PC-9 (cell line): Measurements from ENCODE around the gene NLGN1. TPM values are rescaled to one million over a fixed set of nuclear protein-coding genes. Genes with fewer than 3 reads are reported as not detected.

Experiments used
- BruUV-seq: library from RNA; stranded (reverse); fragments of 400-500 nt; replicated peaks from 2 replicates; lab custom pipeline; 2021; lab: Mats Ljungman, UMichigan
- CTCF ChIA-PET: fragments of 300-600 bp; sonication (Branson Sonifier 250); formaldehyde crosslinking; loops from one replicate; lab custom pipeline; 2022; ENCODE audit warnings: antibody characterized with exemption; lab: Charles Lee
- POLR2A ChIA-PET: fragments of 300-600 bp; sonication (Branson Sonifier 250); formaldehyde crosslinking; loops from one replicate; lab custom pipeline; 2022; ENCODE audit warnings: antibody characterized with exemption; ENCODE audit not compliant: unreplicated experiment; lab: Charles Lee
- DNase-seq, 2 experiments: peaks; one replicate each; pipeline versions ENCODE4 v3.0.0 to v3.0.0-alpha.2; 2015 to 2022; ENCODE audit warnings: mixed read lengths in 1 of 2
- H2AFZ ChIP-seq: fragments of 200-600 bp; sonication (generic); 2 replicates; pipeline ENCODE4 v1.8.1; 2017; ENCODE audit warnings: antibody characterized with exemption
- H3F3A ChIP-seq: fragments of 200-600 bp; sonication (generic); 2 replicates; pipeline ENCODE4 v1.8.1; 2017; ENCODE audit warnings: antibody characterized with exemption, mild to moderate bottlenecking, low read depth; ENCODE audit not compliant: insufficient read depth
- H3K27ac ChIP-seq: fragments of 200-600 bp; sonication (generic); 2 replicates; pipeline ENCODE4 v1.6.1; 2016; ENCODE audit warnings: mixed run types
- H3K27me3 ChIP-seq: fragments of 200-600 bp; sonication (generic); 2 replicates; pipeline ENCODE4 v1.6.1; 2016; ENCODE audit warnings: low read depth, mixed run types; ENCODE audit not compliant: insufficient read depth
- H3K36me3 ChIP-seq: fragments of 200-600 bp; sonication (generic); 2 replicates; pipeline ENCODE4 v1.6.1; 2016; ENCODE audit warnings: low read depth, mixed run types
- H3K4me1 ChIP-seq: fragments of 200-600 bp; sonication (generic); replicated peaks from 2 replicates; pipeline ENCODE4 v1.6.1; 2016; ENCODE audit warnings: mixed run types; ENCODE audit not compliant: insufficient read depth
- H3K4me2 ChIP-seq: fragments of 200-600 bp; sonication (generic); 2 replicates; pipeline ENCODE4 v1.6.1; 2017; ENCODE audit warnings: mixed run types
- H3K4me3 ChIP-seq: fragments of 200-600 bp; sonication (generic); 2 replicates; pipeline ENCODE4 v1.6.1; 2016; ENCODE audit warnings: mixed run types
- H3K79me2 ChIP-seq: fragments of 200-600 bp; sonication (generic); 2 replicates; pipeline ENCODE4 v1.6.1; 2017; ENCODE audit warnings: low read depth, mixed run types
- H3K9me2 ChIP-seq: fragments of 200-600 bp; sonication (generic); 2 replicates; pipeline ENCODE4 v1.8.1; 2017; ENCODE audit warnings: mild to moderate bottlenecking; ENCODE audit not compliant: insufficient read depth
- H3K9me3 ChIP-seq: fragments of 200-600 bp; sonication (generic); 2 replicates; pipeline ENCODE4 v1.8.1; 2016; ENCODE audit warnings: low read depth; ENCODE audit not compliant: insufficient read depth
- H4K20me1 ChIP-seq: fragments of 200-600 bp; sonication (generic); 2 replicates; pipeline ENCODE4 v1.8.1; 2017; ENCODE audit not compliant: insufficient read depth
- EZH2 ChIP-seq: fragments of 200-600 bp; sonication (generic); IDR thresholded peaks from 2 replicates; pipeline ENCODE4 v1.8.0; 2017; ENCODE audit warnings: antibody characterized with exemption, low read depth
- intact Hi-C: fragments of 100-400 bp; cut with micrococcal nuclease; formaldehyde crosslinking; loops from one replicate; pipeline ENCODE4 v1.10.0; 2022; ENCODE audit not compliant: unreplicated experiment
- total RNA-seq: library from RNA; stranded (reverse); gene quantifications from 2 replicates; pipeline ENCODE4 v1.2.3, GENCODE V29; 2021
- TF ChIP-seq, protein P1 (sequence below): fragments of 200-600 bp; sonication (generic); conservative IDR thresholded peaks from 2 replicates; pipeline ENCODE4 v1.6.1; 2017; ENCODE audit warnings: mixed run types, antibody characterized with exemption, mild to moderate bottlenecking, moderate library complexity

NLGN1 gene
- total RNA-seq, 1 experiment from 2014 or later, result 1.4 TPM

DNA sequence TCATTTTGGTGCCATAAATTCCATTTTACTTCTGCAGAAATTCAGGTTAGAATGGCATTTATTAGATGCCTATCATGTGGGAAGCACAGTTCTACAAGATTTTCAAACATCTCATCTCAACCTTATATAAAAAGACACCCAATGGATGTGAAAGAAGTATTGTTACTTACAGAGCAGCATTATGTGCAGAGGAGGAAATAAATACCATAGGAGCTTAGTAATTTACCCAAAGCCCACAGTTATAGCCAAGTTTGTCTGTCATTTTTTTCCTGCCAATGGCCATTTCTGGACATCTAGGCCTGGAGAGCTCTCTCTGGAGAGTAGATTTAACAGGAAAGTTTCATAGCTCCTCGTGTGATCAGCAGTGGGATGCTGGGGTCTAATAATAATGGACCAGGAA is 802.2 kb downstream of the NLGN1 start:
- H4K20me1 ChIP-seq, result no peaks in the 10 kb centered on the region
- H3K27me3 ChIP-seq, result no peaks in the 10 kb centered on the region
- H3K27ac ChIP-seq, result no peak overlapping the region
- H3K4me2 ChIP-seq, result no peak overlapping the region
- TF ChIP-seq EZH2, result no peak
- TF ChIP-seq, protein P1, sequence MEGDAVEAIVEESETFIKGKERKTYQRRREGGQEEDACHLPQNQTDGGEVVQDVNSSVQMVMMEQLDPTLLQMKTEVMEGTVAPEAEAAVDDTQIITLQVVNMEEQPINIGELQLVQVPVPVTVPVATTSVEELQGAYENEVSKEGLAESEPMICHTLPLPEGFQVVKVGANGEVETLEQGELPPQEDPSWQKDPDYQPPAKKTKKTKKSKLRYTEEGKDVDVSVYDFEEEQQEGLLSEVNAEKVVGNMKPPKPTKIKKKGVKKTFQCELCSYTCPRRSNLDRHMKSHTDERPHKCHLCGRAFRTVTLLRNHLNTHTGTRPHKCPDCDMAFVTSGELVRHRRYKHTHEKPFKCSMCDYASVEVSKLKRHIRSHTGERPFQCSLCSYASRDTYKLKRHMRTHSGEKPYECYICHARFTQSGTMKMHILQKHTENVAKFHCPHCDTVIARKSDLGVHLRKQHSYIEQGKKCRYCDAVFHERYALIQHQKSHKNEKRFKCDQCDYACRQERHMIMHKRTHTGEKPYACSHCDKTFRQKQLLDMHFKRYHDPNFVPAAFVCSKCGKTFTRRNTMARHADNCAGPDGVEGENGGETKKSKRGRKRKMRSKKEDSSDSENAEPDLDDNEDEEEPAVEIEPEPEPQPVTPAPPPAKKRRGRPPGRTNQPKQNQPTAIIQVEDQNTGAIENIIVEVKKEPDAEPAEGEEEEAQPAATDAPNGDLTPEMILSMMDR, result no peak
- H3K36me3 ChIP-seq, result no peaks in the 10 kb centered on the region
- H2AFZ ChIP-seq, result no peak overlapping the region
- no peak for DNase-seq
- H3K4me1 ChIP-seq, result no peaks in the 10 kb centered on the region
- POLR2A ChIA-PET, result no interaction called here
- no peak overlapping the region for H3K4me3 ChIP-seq
- H3K9me3 ChIP-seq, result no peaks in the 10 kb centered on the region
- no peaks in the 10 kb centered on the region for H3F3A ChIP-seq
- intact Hi-C loops, result no loop called here
- no TSS peak for BruUV-seq
- no peaks in the 10 kb centered on the region for H3K79me2 ChIP-seq
- CTCF ChIA-PET, result no interaction called here
- H3K9me2 ChIP-seq, result no peaks in the 10 kb centered on the region

DNA sequence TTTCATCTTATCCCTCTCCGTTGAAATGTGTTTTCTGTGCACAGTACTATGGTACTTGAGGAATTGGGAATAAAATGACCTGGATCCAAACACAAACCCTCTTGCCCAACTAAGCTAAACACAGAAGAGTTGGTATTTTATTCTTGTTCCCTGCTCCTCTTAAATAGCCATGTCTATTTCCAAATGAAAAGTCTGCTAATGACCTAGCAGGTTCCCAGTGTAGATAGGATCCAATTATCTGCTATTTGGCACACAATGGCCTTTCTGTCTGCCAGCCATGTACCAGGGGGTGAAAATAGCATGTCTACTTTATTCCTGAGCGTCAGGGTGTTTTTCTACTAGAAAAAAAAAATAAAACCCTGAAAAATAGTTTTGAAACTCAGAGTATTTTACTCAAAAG is 804.6 kb downstream of the NLGN1 start:
- Histone ChIP-seq H3K27ac (no peak overlapping the region), H3K9me2 (no peaks in the 10 kb centered on the region), H2AFZ (no peak overlapping the region), H3K36me3 (no peaks in the 10 kb centered on the region), H3K27me3 (no peaks in the 10 kb centered on the region), H3K4me1 (no peaks in the 10 kb centered on the region), H4K20me1 (no peaks in the 10 kb centered on the region), H3K4me3 (no peak overlapping the region), H3K4me2 (no peak overlapping the region), H3K9me3 (no peaks in the 10 kb centered on the region), H3F3A (no peaks in the 10 kb centered on the region), H3K79me2 (no peaks in the 10 kb centered on the region)
- DNase-seq, result no peak
- TF ChIP-seq EZH2, result no peak
- TF ChIP-seq, protein P1, result no peak
- ChIA-PET CTCF (no interaction called here), POLR2A (no interaction called here)
- intact Hi-C loops, result no loop called here
- no TSS peak for BruUV-seq

DNA sequence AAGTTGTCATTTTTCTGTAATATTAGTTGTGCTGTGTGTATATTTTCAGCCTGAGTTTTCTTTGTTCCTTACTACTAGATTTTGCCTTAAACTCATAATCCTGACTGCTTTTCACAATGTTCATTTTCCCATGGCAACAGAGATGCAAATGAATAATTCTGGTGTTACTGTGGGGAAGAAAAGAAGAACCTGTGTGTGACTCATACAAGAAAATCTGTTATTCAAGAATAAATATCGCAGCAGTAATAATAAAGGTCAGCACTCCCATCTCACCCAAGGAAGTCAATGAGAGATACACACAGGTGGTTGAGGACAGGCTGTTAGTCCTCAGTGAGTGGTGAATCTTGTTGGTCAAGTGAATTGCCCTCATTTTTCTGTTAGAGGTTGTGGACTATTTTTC is 805.0 kb downstream of the NLGN1 start:
- H3K9me3 ChIP-seq, result no peaks in the 10 kb centered on the region
- H3K4me1 ChIP-seq, result no peaks in the 10 kb centered on the region
- no peak overlapping the region for H3K4me2 ChIP-seq
- no peak for DNase-seq
- no peaks in the 10 kb centered on the region for H4K20me1 ChIP-seq
- H3K9me2 ChIP-seq, result no peaks in the 10 kb centered on the region
- H3K4me3 ChIP-seq, result no peak overlapping the region
- intact Hi-C loops, result no loop called here
- BruUV-seq, result no TSS peak
- H3K27me3 ChIP-seq, result no peaks in the 10 kb centered on the region
- no peak overlapping the region for H2AFZ ChIP-seq
- CTCF ChIA-PET, result no interaction called here
- H3K27ac ChIP-seq, result no peak overlapping the region
- TF ChIP-seq EZH2, result no peak
- TF ChIP-seq, protein P1, result no peak
- H3K36me3 ChIP-seq, result no peaks in the 10 kb centered on the region
- H3K79me2 ChIP-seq, result no peaks in the 10 kb centered on the region
- POLR2A ChIA-PET, result no interaction called here
- no peaks in the 10 kb centered on the region for H3F3A ChIP-seq
